MM.1S (cell line): Measurements from ENCODE around the gene NPR3.

Experiments
- DNase-seq: peaks from one replicate; pipeline ENCODE4 v3.0.0-alpha.2; 2015
- H2AFZ ChIP-seq: fragments of 300-600 bp; sonication (generic); 2 replicates; pipeline ENCODE4 v1.6.0; 2016; ENCODE audit warnings: antibody characterized with exemption, low read length
- H3F3A ChIP-seq: fragments of 300-600 bp; sonication (generic); 2 replicates; pipeline ENCODE4 v1.6.1; 2016; ENCODE audit warnings: mild to moderate bottlenecking, antibody characterized with exemption, low read length, moderate library complexity, mixed read lengths; ENCODE audit not compliant: insufficient read depth
- H3K27ac ChIP-seq: fragments of 300-600 bp; sonication (generic); 2 replicates; pipeline ENCODE4 v1.5.1; 2016; ENCODE audit warnings: mild to moderate bottlenecking, low read length
- H3K27me3 ChIP-seq: fragments of 300-600 bp; sonication (generic); replicated peaks from 2 replicates; pipeline ENCODE4 v1.6.0; 2016; ENCODE audit warnings: low read length; ENCODE audit not compliant: insufficient read depth
- H3K36me3 ChIP-seq: fragments of 300-600 bp; sonication (generic); replicated peaks from 2 replicates; pipeline ENCODE4 v1.6.1; 2016; ENCODE audit warnings: mild to moderate bottlenecking, low read length, mixed read lengths; ENCODE audit not compliant: insufficient read depth
- H3K4me1 ChIP-seq: fragments of 300-600 bp; sonication (generic); 2 replicates; pipeline ENCODE4 v1.6.1; 2016; ENCODE audit warnings: low read length, mixed read lengths
- H3K4me2 ChIP-seq: fragments of 300-600 bp; sonication (generic); 2 replicates; pipeline ENCODE4 v1.6.0; 2016; ENCODE audit warnings: low read depth, low read length
- H3K4me3 ChIP-seq: fragments of 300-600 bp; sonication (generic); 2 replicates; pipeline ENCODE4 v1.5.1; 2016; ENCODE audit warnings: low read length, mixed read lengths
- H3K79me2 ChIP-seq: fragments of 300-600 bp; sonication (generic); 2 replicates; pipeline ENCODE4 v1.6.1; 2016; ENCODE audit warnings: mixed run types, low read length, mixed read lengths
- H3K9ac ChIP-seq: fragments of 300-600 bp; sonication (generic); 2 replicates; pipeline ENCODE4 v1.6.1; 2016; ENCODE audit warnings: low read length, mixed read lengths
- H3K9me2 ChIP-seq: fragments of 300-600 bp; sonication (generic); replicated peaks from 2 replicates; pipeline ENCODE4 v1.6.1; 2016; ENCODE audit warnings: mild to moderate bottlenecking, low read length, mixed read lengths; ENCODE audit not compliant: insufficient read depth
- H3K9me3 ChIP-seq: fragments of 300-600 bp; sonication (generic); replicated peaks from 2 replicates; pipeline ENCODE4 v1.6.1; 2016; ENCODE audit warnings: mild to moderate bottlenecking, low read length, mixed read lengths; ENCODE audit not compliant: insufficient read depth
- H4K20me1 ChIP-seq: fragments of 300-600 bp; sonication (generic); 2 replicates; pipeline ENCODE4 v1.6.1; 2016; ENCODE audit warnings: mild to moderate bottlenecking, low read length, moderate library complexity, mixed read lengths; ENCODE audit not compliant: insufficient read depth
- CTCF ChIP-seq: fragments of 300-600 bp; sonication (generic); IDR thresholded peaks from 2 replicates; pipeline ENCODE4 v1.5.1; 2016; ENCODE audit warnings: antibody characterized with exemption, low read length, mixed read lengths
- EZH2 ChIP-seq: fragments of 300-600 bp; sonication (generic); optimal IDR thresholded peaks from 2 replicates; pipeline ENCODE3; 2017; ENCODE audit warnings: low read depth, mild to moderate bottlenecking, antibody characterized with exemption, low read length, mixed read lengths
- EZH2phosphoT487 ChIP-seq: fragments of 300-600 bp; sonication (generic); IDR thresholded peaks from 2 replicates; pipeline ENCODE4 v1.6.1; 2018; ENCODE audit warnings: antibody characterized with exemption, low read length

The NPR3 gene

GRCh38 chr5:32834251-32834650 lies 123.1 kb downstream of the NPR3 start:
- H3K9ac ChIP-seq, result no peak overlapping the region
- no peaks in the 10 kb centered on the region for H4K20me1 ChIP-seq
- DNase-seq, result no peak
- H3K27me3 ChIP-seq, result no peaks in the 10 kb centered on the region
- no peak overlapping the region for H3K27ac ChIP-seq
- no peak for TF ChIP-seq EZH2
- no peak for TF ChIP-seq CTCF
- no peak for TF ChIP-seq EZH2phosphoT487
- no peak overlapping the region for H2AFZ ChIP-seq
- H3K4me2 ChIP-seq, result no peak overlapping the region
- H3K9me3 ChIP-seq, result no peaks in the 10 kb centered on the region
- H3K79me2 ChIP-seq, result no peaks in the 10 kb centered on the region
- H3F3A ChIP-seq, result no peaks in the 10 kb centered on the region
- no peaks in the 10 kb centered on the region for H3K36me3 ChIP-seq
- no peaks in the 10 kb centered on the region for H3K9me2 ChIP-seq
- H3K4me1 ChIP-seq, result no peaks in the 10 kb centered on the region
- H3K4me3 ChIP-seq, result no peak overlapping the region

GRCh38 chr5:32836176-32836575 lies 125.1 kb downstream of the NPR3 start:
- H4K20me1 ChIP-seq, result no peaks in the 10 kb centered on the region
- H3K4me1 ChIP-seq, result no peaks in the 10 kb centered on the region
- H3K79me2 ChIP-seq, result no peaks in the 10 kb centered on the region
- DNase-seq, result no peak
- no peak overlapping the region for H3K4me2 ChIP-seq
- no peaks in the 10 kb centered on the region for H3K36me3 ChIP-seq
- H3K9me2 ChIP-seq, result no peaks in the 10 kb centered on the region
- no peaks in the 10 kb centered on the region for H3F3A ChIP-seq
- H3K4me3 ChIP-seq, result no peak overlapping the region
- H2AFZ ChIP-seq, result no peak overlapping the region
- no peak overlapping the region for H3K27ac ChIP-seq
- no peak overlapping the region for H3K9ac ChIP-seq
- no peaks in the 10 kb centered on the region for H3K27me3 ChIP-seq
- no peaks in the 10 kb centered on the region for H3K9me3 ChIP-seq
- TF ChIP-seq EZH2phosphoT487, result no peak
- TF ChIP-seq EZH2, result no peak
- TF ChIP-seq CTCF, result no peak

DNA sequence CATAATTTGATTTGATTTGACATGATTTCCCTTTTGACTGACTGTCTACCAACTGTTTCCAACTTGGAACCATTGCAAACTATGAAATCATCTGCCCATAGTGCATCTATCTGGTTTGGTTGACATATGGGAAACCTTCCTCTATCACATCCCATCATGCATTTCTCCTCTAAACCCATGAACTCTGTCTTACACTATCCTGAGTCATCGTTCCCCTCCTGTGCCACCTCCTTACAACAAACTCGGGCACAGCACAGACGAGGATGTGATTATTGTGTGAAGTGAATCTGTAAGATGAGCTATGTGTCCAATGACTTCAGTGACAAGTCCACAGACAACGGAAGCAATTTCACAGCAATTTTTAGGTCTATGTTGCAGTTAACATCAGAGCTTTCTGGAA lies 126.1 kb downstream of the NPR3 start:
- H3K9me2 ChIP-seq, result no peaks in the 10 kb centered on the region
- no peaks in the 10 kb centered on the region for H3K9me3 ChIP-seq
- H2AFZ ChIP-seq, result no peak overlapping the region
- no peak overlapping the region for H3K9ac ChIP-seq
- H3K27ac ChIP-seq, result no peak overlapping the region
- no peak for DNase-seq
- no peak overlapping the region for H3K4me2 ChIP-seq
- H3K27me3 ChIP-seq, result no peaks in the 10 kb centered on the region
- no peaks in the 10 kb centered on the region for H3K36me3 ChIP-seq
- TF ChIP-seq CTCF (no peak), EZH2 (no peak), EZH2phosphoT487 (no peak)
- H3F3A ChIP-seq, result no peaks in the 10 kb centered on the region
- H3K79me2 ChIP-seq, result no peaks in the 10 kb centered on the region
- no peaks in the 10 kb centered on the region for H4K20me1 ChIP-seq
- no peaks in the 10 kb centered on the region for H3K4me1 ChIP-seq
- no peak overlapping the region for H3K4me3 ChIP-seq

DNA sequence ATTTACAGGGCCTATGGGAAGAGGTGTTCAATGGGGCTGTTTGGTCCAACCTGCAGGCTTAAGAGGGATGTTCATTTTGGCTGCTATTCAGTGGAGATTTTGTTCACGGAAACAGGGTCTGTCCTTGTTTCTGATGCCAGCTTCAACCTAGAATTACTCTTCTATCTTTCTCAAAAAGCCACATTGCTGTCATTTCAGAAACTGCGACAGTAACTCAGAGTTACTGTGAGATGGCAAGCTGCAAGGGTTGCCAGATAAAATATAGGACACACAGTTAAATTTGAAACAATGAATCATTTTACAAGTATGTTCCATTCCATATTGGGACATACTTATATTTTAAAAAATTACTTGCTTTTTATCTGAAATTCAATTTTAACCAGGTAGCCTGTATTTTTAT lies 128.0 kb downstream of the NPR3 start:
- DNase-seq, result no peak
- H3K27me3 ChIP-seq, result no peaks in the 10 kb centered on the region
- no peaks in the 10 kb centered on the region for H3K9me3 ChIP-seq
- TF ChIP-seq CTCF (no peak), EZH2phosphoT487 (no peak), EZH2 (no peak)
- no peaks in the 10 kb centered on the region for H3K36me3 ChIP-seq
- no peaks in the 10 kb centered on the region for H3K9me2 ChIP-seq
- no peaks in the 10 kb centered on the region for H3K4me1 ChIP-seq
- no peaks in the 10 kb centered on the region for H3F3A ChIP-seq
- no peak overlapping the region for H3K4me2 ChIP-seq
- no peaks in the 10 kb centered on the region for H3K79me2 ChIP-seq
- no peak overlapping the region for H3K9ac ChIP-seq
- no peak overlapping the region for H2AFZ ChIP-seq
- no peak overlapping the region for H3K4me3 ChIP-seq
- no peaks in the 10 kb centered on the region for H4K20me1 ChIP-seq
- no peak overlapping the region for H3K27ac ChIP-seq
